H1 (cell line): ENCODE data around the gene DNMT3B. TPM values are rescaled to one million over a fixed set of nuclear protein-coding genes. Genes with fewer than 3 reads are reported as not detected.

Experiments used
- CHD7 ChIP-seq: fragments of 300-600 bp; sonication (generic); IDR thresholded peaks from 2 replicates; pipeline ENCODE4 v1.7.1; 2012; ENCODE audit warnings: low read length, moderate library complexity, mild to moderate bottlenecking, inconsistent platforms; ENCODE audit not compliant: insufficient replicate concordance
- CTCF ChIP-seq, 3 experiments: IDR thresholded peaks; 1 replicate in 2 of 3; 2 replicates in 1 of 3; pipeline versions ENCODE4 v1.5.1 to v1.6.1; 2011; ENCODE audit warnings: low read length in 3 of 3, mild to moderate bottlenecking in 3 of 3, inconsistent platforms in 2 of 3, low read depth in 1 of 3, moderate library complexity in 1 of 3; ENCODE audit not compliant: insufficient read depth in 1 of 3; ENCODE audit errors: control extremely low read depth in 1 of 3
- TCF12 ChIP-seq: IDR thresholded peaks from 2 replicates; pipeline ENCODE4 v1.6.1; 2011; ENCODE audit warnings: low read depth, mild to moderate bottlenecking, low read length
- USF2 ChIP-seq: IDR thresholded peaks from 2 replicates; pipeline ENCODE4 v1.6.1; 2011; ENCODE audit warnings: low read length, improper control_type of control experiment
- polyA plus RNA-seq, 7 experiments: library from polyadenylated mRNA; depleted of rRNA in 3 of 7; stranded (reverse) in 5 of 7; unstranded in 2 of 7; fragments of >200 nt in 5 of 7; fragments of 200-250 nt in 2 of 7; gene quantifications; 1 replicate in 5 of 7; 2 replicates in 1 of 7; 4 replicates in 1 of 7; pipeline versions ENCODE4 v1.2.1 to v1.2.3, GENCODE V29; 2011 to 2013; ENCODE audit warnings: missing spikeins in 2 of 7, mixed read lengths in 2 of 7
- total RNA-seq: library from RNA; stranded (reverse); fragmentation: NEBNext Ultra II Directional; extraction: Animal tissue kit (Norgen Biotek cat#: 25700); gene quantifications from 2 replicates; pipeline ENCODE4 v1.2.1, GENCODE V29; 2021

Gene DNMT3B
- total and polyA plus RNA-seq, 2 of the 8 experiments (the other 6 are each of a cell fraction or from before 2014, with no cell fraction given): 433 to 1,016 TPM

- TF ChIP-seq CHD7: peak; percentile 23
- TF ChIP-seq USF2: no peak
- 0 out of 2 replicates have a peak, but pooled peaks have one; percentile 21 for TF ChIP-seq TCF12
- TF ChIP-seq CTCF (IDR thresholded peaks at IDR 0.05; ENCODE audit: control extremely low read depth in 1 of 3, insufficient read depth in 1 of 3, low read depth in 1 of 3, low read length in 3 of 3): no peak
- TF ChIP-seq, all 59 proteins: peak for 2
These were observed 96.0 kb downstream of the DNMT3B start (continued) for GRCh38 chr20:32858189-32858588.
